GM12878 (cell line): ENCODE results near the gene SEMA4D. TPM values are rescaled to one million over a fixed set of nuclear protein-coding genes. Genes with fewer than 3 reads are reported as not detected.

ENCODE experiments used
- CREB1 ChIP-seq: IDR thresholded peaks from 2 replicates; pipeline ENCODE4 v1.6.1; 2012; ENCODE audit warnings: low read depth, mild to moderate bottlenecking, inconsistent platforms
- HSF1 ChIP-seq: fragments of 150-350 bp; IDR thresholded peaks from 2 replicates; pipeline ENCODE4 v1.6.1; 2014; ENCODE audit warnings: mild to moderate bottlenecking, low read depth, low read length
- IRF4 ChIP-seq: IDR thresholded peaks from 2 replicates; pipeline ENCODE4 v1.6.1; 2011; ENCODE audit warnings: low read depth, low read length
- MEF2B ChIP-seq: fragments of 450-650 bp; IDR thresholded peaks from 2 replicates; pipeline ENCODE4 v1.6.1; 2018; ENCODE audit warnings: mild to moderate bottlenecking, moderate library complexity; ENCODE audit not compliant: partially characterized antibody, poor library complexity, severe bottlenecking
- MYC ChIP-seq: IDR thresholded peaks from 2 replicates; pipeline ENCODE4 v1.6.1; 2011; ENCODE audit warnings: mild to moderate bottlenecking, low read length, moderate library complexity, inconsistent platforms; ENCODE audit not compliant: insufficient read depth, insufficient replicate concordance, insufficient read length, severe bottlenecking
- NBN ChIP-seq: fragments of 450-650 bp; IDR thresholded peaks from 2 replicates; pipeline ENCODE4 v1.6.1; 2016
- NFYA ChIP-seq: IDR thresholded peaks from 2 replicates; pipeline ENCODE4 v1.6.1; 2011; ENCODE audit warnings: low read depth, mild to moderate bottlenecking, low read length, improper control_type of control experiment, borderline replicate concordance
- PAX8 ChIP-seq: fragments of 450-650 bp; IDR thresholded peaks from 2 replicates; pipeline ENCODE4 v1.6.1; 2017; ENCODE audit warnings: mild to moderate bottlenecking, moderate library complexity
- PML ChIP-seq: IDR thresholded peaks from 2 replicates; pipeline ENCODE4 v1.6.1; 2012; ENCODE audit warnings: low read length, inconsistent platforms
- POLR2A ChIP-seq: IDR thresholded peaks from 2 replicates; pipeline ENCODE4 v1.6.1; 2011; ENCODE audit warnings: low read depth, mild to moderate bottlenecking, low read length
- POLR2AphosphoS5 ChIP-seq: IDR thresholded peaks from 2 replicates; pipeline ENCODE4 v1.6.1; 2011; ENCODE audit warnings: mild to moderate bottlenecking, low read length, inconsistent platforms
- RCOR1 ChIP-seq: conservative IDR thresholded peaks from 2 replicates; pipeline ENCODE4 v1.6.1; 2012; ENCODE audit warnings: low read depth, low read length, improper control_type of control experiment
- SP1 ChIP-seq: IDR thresholded peaks from one replicate; pipeline ENCODE4 v1.6.1; 2011; ENCODE audit warnings: low read depth, low read length
- SPI1 ChIP-seq: IDR thresholded peaks from 2 replicates; pipeline ENCODE4 v1.6.1; 2011; ENCODE audit warnings: low read depth, mild to moderate bottlenecking, low read length, moderate library complexity, borderline replicate concordance; ENCODE audit not compliant: insufficient read depth
- TARDBP ChIP-seq: IDR thresholded peaks from 2 replicates; pipeline ENCODE4 v1.6.1; 2016; ENCODE audit warnings: borderline replicate concordance
- ZBTB40 ChIP-seq: fragments of 450-650 bp; IDR thresholded peaks from 2 replicates; pipeline ENCODE4 v1.6.1; 2016; ENCODE audit warnings: mild to moderate bottlenecking, moderate library complexity, borderline replicate concordance
- ZNF24 ChIP-seq: fragments of 450-650 bp; IDR thresholded peaks from 2 replicates; pipeline ENCODE4 v1.6.1; 2017; ENCODE audit warnings: antibody characterized with exemption, mild to moderate bottlenecking
- polyA plus RNA-seq, 11 experiments: library from polyadenylated mRNA; depleted of rRNA in 4 of 11; unstranded in 6 of 11; stranded (reverse) in 5 of 11; fragments of >200 nt; fragmentation: Nextera tagmentation in 4 of 11; fragmentation: Illumina TruSeq in 1 of 11; extraction: Ambion mirVana in 4 of 11; extraction: Trizol in 1 of 11; gene quantifications; 1 replicate in 1 of 11; 2 replicates in 10 of 11; pipeline versions ENCODE4 v1.2.1 to v1.2.3, GENCODE V29; 2011 to 2016; ENCODE audit warnings: inconsistent platforms in 2 of 11, missing spikeins in 2 of 11, low read depth in 1 of 11
- total RNA-seq, 4 experiments: library from RNA; depleted of rRNA in 3 of 4; stranded (reverse); fragments of >200 nt in 3 of 4; fragmentation: Illumina TruSeq in 1 of 4; extraction: Trizol in 1 of 4; gene quantifications; 2 replicates each; pipeline versions ENCODE4 v1.2.1 to v1.2.3, GENCODE V29; 2013 to 2021
- TF ChIP-seq, protein P1 (sequence below), 3 experiments: IDR thresholded peaks in 2 of 3; conservative IDR thresholded peaks in 1 of 3; 2 replicates each; pipeline ENCODE4 v1.5.1; 2011; ENCODE audit warnings: low read depth in 3 of 3, low read length in 3 of 3, mild to moderate bottlenecking in 3 of 3, control low read depth in 2 of 3, moderate library complexity in 2 of 3, inconsistent platforms in 1 of 3, mixed read lengths in 1 of 3; ENCODE audit not compliant: control insufficient read depth in 2 of 3, insufficient read depth in 1 of 3; ENCODE audit errors: extremely low read depth in 1 of 3
- TF ChIP-seq, protein P2 (sequence below): fragments of 450-650 bp; formaldehyde crosslinking; IDR thresholded peaks from 2 replicates; pipeline ENCODE4 v1.5.0; 2022; ENCODE audit warnings: mild to moderate bottlenecking, missing genetic modification characterization

Gene SEMA4D
- total and polyA plus RNA-seq, 10 of the 15 experiments (the other 5 are each of a cell fraction or from before 2014, with no cell fraction given), result 15.1 to 136 (median 39.6) TPM

- TF ChIP-seq SPI1, result peak; percentile 99
- no peak for TF ChIP-seq HSF1
- 0 out of 2 replicates have a peak, but pooled peaks have one; percentile 22 for TF ChIP-seq RCOR1
- no peak for TF ChIP-seq ZNF24
- 0 out of 2 replicates have a peak, but pooled peaks have one; percentile 22 for TF ChIP-seq IRF4
- no peak for TF ChIP-seq NFYA
- TF ChIP-seq PML, result no peak
- peak; percentile 69 for TF ChIP-seq CREB1
- peak; percentile 66 for TF ChIP-seq POLR2AphosphoS5
- peak; percentile 19 for TF ChIP-seq SP1
- no peak for TF ChIP-seq TARDBP
- TF ChIP-seq POLR2A, result peak; percentile 51; the same call in 1 of the 2 replicates
- peak; percentile 53 for TF ChIP-seq MEF2B
- no peak for TF ChIP-seq PAX8
- no peak for TF ChIP-seq MYC
- peak; percentile 82 for TF ChIP-seq NBN
- TF ChIP-seq ZBTB40, result peak; percentile 73; the same call in 1 of the 2 replicates
- TF ChIP-seq, protein P1, sequence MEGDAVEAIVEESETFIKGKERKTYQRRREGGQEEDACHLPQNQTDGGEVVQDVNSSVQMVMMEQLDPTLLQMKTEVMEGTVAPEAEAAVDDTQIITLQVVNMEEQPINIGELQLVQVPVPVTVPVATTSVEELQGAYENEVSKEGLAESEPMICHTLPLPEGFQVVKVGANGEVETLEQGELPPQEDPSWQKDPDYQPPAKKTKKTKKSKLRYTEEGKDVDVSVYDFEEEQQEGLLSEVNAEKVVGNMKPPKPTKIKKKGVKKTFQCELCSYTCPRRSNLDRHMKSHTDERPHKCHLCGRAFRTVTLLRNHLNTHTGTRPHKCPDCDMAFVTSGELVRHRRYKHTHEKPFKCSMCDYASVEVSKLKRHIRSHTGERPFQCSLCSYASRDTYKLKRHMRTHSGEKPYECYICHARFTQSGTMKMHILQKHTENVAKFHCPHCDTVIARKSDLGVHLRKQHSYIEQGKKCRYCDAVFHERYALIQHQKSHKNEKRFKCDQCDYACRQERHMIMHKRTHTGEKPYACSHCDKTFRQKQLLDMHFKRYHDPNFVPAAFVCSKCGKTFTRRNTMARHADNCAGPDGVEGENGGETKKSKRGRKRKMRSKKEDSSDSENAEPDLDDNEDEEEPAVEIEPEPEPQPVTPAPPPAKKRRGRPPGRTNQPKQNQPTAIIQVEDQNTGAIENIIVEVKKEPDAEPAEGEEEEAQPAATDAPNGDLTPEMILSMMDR (IDR thresholded peaks at IDR 0.05 in 2 of 3, conservative IDR thresholded peaks at IDR 0.05 in 1 of 3; ENCODE audit: control insufficient read depth in 2 of 3, extremely low read depth in 1 of 3, insufficient read depth in 1 of 3, low read depth in 3 of 3, low read length in 3 of 3), result no peak
- TF ChIP-seq, protein P2, sequence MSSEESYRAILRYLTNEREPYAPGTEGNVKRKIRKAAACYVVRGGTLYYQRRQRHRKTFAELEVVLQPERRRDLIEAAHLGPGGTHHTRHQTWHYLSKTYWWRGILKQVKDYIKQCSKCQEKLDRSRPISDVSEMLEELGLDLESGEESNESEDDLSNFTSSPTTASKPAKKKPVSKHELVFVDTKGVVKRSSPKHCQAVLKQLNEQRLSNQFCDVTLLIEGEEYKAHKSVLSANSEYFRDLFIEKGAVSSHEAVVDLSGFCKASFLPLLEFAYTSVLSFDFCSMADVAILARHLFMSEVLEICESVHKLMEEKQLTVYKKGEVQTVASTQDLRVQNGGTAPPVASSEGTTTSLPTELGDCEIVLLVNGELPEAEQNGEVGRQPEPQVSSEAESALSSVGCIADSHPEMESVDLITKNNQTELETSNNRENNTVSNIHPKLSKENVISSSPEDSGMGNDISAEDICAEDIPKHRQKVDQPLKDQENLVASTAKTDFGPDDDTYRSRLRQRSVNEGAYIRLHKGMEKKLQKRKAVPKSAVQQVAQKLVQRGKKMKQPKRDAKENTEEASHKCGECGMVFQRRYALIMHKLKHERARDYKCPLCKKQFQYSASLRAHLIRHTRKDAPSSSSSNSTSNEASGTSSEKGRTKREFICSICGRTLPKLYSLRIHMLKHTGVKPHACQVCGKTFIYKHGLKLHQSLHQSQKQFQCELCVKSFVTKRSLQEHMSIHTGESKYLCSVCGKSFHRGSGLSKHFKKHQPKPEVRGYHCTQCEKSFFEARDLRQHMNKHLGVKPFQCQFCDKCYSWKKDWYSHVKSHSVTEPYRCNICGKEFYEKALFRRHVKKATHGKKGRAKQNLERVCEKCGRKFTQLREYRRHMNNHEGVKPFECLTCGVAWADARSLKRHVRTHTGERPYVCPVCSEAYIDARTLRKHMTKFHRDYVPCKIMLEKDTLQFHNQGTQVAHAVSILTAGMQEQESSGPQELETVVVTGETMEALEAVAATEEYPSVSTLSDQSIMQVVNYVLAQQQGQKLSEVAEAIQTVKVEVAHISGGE (CRISPR knock-in tag), result no peak
Measured at GRCh38 chr9:89522261-89522958, 24.5 kb upstream of the SEMA4D start (continued).
